DND-41 (cell line): ENCODE measurements around the gene U2AF2.

ENCODE experiments used
- CTCF ChIP-seq: IDR thresholded peaks from 2 replicates; pipeline ENCODE4 v1.5.1; 2012; ENCODE audit warnings: borderline replicate concordance, low read length, moderate library complexity, mild to moderate bottlenecking; ENCODE audit not compliant: poor library complexity, severe bottlenecking; ENCODE audit errors: extremely low read depth
- EZH2 ChIP-seq: IDR thresholded peaks from 3 replicates; pipeline ENCODE4 v1.6.1; 2012; ENCODE audit warnings: borderline replicate concordance, low read depth, mild to moderate bottlenecking, moderate library complexity, low read length, inconsistent platforms; ENCODE audit not compliant: severe bottlenecking

DNA sequence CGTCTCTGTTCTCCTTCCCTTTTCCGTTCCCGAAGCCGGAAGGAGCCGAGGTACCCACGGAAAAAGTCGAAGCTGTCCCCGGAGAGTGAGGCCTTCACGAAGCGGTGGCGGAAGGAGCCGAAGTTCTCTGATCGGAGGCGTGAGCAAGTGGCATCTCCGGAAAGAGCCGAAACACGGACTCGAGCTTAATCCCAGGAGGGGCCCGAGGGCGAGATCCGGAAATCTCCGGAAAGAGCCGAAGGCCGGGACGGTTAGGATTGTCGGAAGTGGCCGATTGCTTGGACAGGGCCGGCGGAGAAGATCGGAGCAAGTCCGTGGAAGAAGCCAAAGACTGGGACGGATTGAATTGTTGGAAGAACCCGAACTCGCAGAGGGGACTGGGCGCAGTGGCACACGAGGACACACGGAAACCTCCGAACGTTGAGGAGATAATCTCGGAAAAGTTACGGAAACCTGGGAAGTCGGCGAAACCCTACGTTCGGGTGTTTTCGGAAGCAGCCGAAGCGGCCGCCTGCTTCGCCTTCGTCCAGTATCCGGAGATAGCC is 440 bp upstream of the U2AF2 start:
- TF ChIP-seq EZH2 (no peak), CTCF (no peak)
